ENCODE results near the gene KCNH2. TPM values are rescaled to one million over a fixed set of nuclear protein-coding genes. Genes with fewer than 3 reads are reported as not detected.
"Not testable (repeated sequence)": the region's sequence is repeated elsewhere in the genome, so short reads cannot be mapped to it uniquely, and the experiment has no call there.

Gene KCNH2
- total RNA-seq, 1 donor from 2014 or later = not detected

- DNase-seq (ENCODE audit: low read depth in 2 of 2) = not testable (repeated sequence)
Observed at GRCh38 chr7:151011616-151012015, 33.5 kb upstream of the KCNH2 start.

GRCh38 chr7:151011097-151011409, 32.9 kb upstream of the KCNH2 start:
- DNase-seq (ENCODE audit: low read depth in 2 of 2) = no peak

- no peak for DNase-seq (ENCODE audit: low read depth in 2 of 2)
Observed at GRCh38 chr7:151010307-151011096, 32.4 kb upstream of the KCNH2 start.

- no peak for DNase-seq (ENCODE audit: low read depth in 2 of 2)
Observed at GRCh38 chr7:151010037-151010306, 31.9 kb upstream of the KCNH2 start.

- no peak for DNase-seq (ENCODE audit: low read depth in 2 of 2)
Observed at GRCh38 chr7:151009327-151010036, 31.4 kb upstream of the KCNH2 start.

GRCh38 chr7:151008511-151009323, 30.6 kb upstream of the KCNH2 start:
- DNase-seq (ENCODE audit: low read depth in 2 of 2) = peak in 1 of 2 donors; percentile 60

GRCh38 chr7:151008143-151008510, 30.0 kb upstream of the KCNH2 start:
- DNase-seq (ENCODE audit: low read depth in 2 of 2) = peak; percentile 67 to 87

- DNase-seq (ENCODE audit: low read depth in 2 of 2) = peak in 1 of 2 donors; percentile 49
Observed at GRCh38 chr7:151007469-151007898, 29.4 kb upstream of the KCNH2 start.

- no peak for DNase-seq (ENCODE audit: low read depth in 2 of 2)
Observed at GRCh38 chr7:151006590-151007300, 28.6 kb upstream of the KCNH2 start.

GRCh38 chr7:151005566-151005965, 27.4 kb upstream of the KCNH2 start:
- DNase-seq (ENCODE audit: low read depth in 2 of 2) = no peak

- DNase-seq (ENCODE audit: low read depth in 2 of 2) = peak; percentile 85 to 99
Observed at GRCh38 chr7:151003572-151003971, 25.5 kb upstream of the KCNH2 start.

- no peak for DNase-seq (ENCODE audit: low read depth in 2 of 2)
Observed at GRCh38 chr7:151001546-151001945, 23.4 kb upstream of the KCNH2 start.

- DNase-seq (ENCODE audit: low read depth in 2 of 2) = no peak
Observed at GRCh38 chr7:151000897-151001495, 22.9 kb upstream of the KCNH2 start.

GRCh38 chr7:150999497-151000230, 21.5 kb upstream of the KCNH2 start:
- no peak for DNase-seq (ENCODE audit: low read depth in 2 of 2)

- no peak for DNase-seq (ENCODE audit: low read depth in 2 of 2)
Observed at GRCh38 chr7:150999001-150999400, 20.9 kb upstream of the KCNH2 start.

GRCh38 chr7:150998341-150998740, 20.2 kb upstream of the KCNH2 start:
- DNase-seq (ENCODE audit: low read depth in 2 of 2) = no peak

- no peak for DNase-seq (ENCODE audit: low read depth in 2 of 2)
Observed at GRCh38 chr7:150997817-150998216, 19.7 kb upstream of the KCNH2 start.

- no peak for DNase-seq (ENCODE audit: low read depth in 2 of 2)
Observed at GRCh38 chr7:150997075-150997511, 19.0 kb upstream of the KCNH2 start.

GRCh38 chr7:150996376-150997074, 18.4 kb upstream of the KCNH2 start:
- no peak for DNase-seq (ENCODE audit: low read depth in 2 of 2)

Data from dermis microvascular lymphatic vessel endothelial cell (primary cell).